ENCODE results near the gene TAS2R46.
"Not testable (repeated sequence)": the region's sequence is repeated elsewhere in the genome, so short reads cannot be mapped to it uniquely, and the experiment has no call there.

DNA sequence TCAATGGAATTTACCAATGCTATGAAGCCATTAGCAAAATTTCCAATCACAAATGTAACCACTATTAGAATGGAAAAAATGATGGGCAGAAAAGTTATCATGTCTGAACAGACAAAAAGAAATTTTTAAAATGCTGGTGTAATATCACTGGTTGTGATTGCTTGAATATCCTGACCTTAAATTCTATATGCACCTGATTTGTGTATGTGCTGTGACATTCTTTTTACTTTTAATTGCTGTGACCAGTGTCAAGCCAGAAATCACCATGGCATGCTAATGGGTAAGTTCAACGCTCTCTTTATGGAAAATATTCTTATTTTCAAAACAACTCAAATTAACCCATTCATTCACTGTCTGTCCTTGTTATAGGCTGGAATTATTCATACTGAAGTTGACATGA, at the start of gene TAS2R46:
- TF ChIP-seq, protein P1, sequence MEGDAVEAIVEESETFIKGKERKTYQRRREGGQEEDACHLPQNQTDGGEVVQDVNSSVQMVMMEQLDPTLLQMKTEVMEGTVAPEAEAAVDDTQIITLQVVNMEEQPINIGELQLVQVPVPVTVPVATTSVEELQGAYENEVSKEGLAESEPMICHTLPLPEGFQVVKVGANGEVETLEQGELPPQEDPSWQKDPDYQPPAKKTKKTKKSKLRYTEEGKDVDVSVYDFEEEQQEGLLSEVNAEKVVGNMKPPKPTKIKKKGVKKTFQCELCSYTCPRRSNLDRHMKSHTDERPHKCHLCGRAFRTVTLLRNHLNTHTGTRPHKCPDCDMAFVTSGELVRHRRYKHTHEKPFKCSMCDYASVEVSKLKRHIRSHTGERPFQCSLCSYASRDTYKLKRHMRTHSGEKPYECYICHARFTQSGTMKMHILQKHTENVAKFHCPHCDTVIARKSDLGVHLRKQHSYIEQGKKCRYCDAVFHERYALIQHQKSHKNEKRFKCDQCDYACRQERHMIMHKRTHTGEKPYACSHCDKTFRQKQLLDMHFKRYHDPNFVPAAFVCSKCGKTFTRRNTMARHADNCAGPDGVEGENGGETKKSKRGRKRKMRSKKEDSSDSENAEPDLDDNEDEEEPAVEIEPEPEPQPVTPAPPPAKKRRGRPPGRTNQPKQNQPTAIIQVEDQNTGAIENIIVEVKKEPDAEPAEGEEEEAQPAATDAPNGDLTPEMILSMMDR (conservative IDR thresholded peaks at IDR 0.05) = not testable (repeated sequence)
- TF ChIP-seq EZH2 (IDR thresholded peaks at IDR 0.05; ENCODE audit: low read depth) = not testable (repeated sequence)

All from PC-9 (cell line).